Endothelial cell of hepatic sinusoid (primary cell): ENCODE measurements around the gene GCNT1.
"Not testable (repeated sequence)": the region's sequence is repeated elsewhere in the genome, so short reads cannot be mapped to it uniquely, and the experiment has no call there.

Experiments used
- in situ Hi-C: cut with HindIII; loops from 2 replicates; pipeline ENCODE4 v1.10.0; 2017; ENCODE audit warnings: low sequenced_read_pairs

Gene GCNT1

DNA sequence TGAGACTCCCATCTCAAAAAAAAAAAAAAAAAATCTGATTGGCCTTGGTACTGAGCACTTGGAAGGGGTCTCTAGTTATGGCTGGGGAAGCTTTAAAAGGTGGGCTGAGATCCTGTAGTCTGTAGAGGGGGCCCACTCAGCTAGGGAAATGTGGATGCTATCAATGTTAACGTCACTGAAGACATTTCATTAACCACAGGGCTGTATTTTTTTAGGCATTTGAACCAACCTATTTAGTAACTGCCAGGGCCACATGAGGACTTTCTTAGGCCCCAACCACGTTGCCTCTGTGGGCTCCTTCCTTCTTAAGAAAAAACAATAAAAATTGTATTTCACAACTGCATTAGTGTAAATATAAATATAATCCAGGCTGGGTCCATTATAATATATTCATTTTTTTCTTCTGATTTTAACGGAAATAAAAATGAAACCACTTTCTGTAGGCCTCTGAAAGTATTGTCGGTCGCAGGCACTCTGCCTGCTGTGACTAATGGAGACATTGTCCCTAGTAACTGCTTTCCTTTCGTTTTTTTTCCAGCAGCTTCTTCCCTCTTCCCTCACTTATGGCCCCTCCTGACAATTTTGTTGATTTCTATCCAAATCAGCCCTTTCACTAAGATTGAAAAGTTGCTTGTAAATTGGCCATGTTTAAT is 71.6 kb downstream of the GCNT1 start:
- in situ Hi-C loops = no loop called here

DNA sequence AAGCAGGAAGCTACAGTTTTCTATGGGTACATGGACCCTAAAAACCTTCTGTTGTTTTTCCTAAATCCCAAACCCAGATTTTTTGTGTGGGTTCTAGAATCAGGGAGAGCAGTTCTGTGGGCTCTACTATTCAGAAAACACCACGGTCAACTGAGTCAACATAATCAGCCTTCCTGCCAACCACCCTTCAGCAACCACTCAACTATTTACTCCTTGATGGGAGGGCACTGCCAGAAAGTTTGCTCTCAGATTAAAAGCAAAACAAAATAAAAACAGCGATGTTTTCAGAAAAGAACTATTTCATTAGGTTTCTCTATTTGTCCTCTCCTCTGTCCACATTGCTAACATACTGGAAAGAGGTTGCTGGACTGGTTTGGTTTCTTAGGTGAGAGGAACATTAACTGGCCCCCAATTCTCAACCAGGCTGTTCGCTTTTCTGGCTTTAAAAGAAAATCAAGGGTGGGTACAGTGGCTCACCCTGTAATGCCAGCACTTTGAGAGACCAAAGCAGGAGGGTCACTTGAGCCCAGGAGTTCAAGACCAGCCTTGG is 72.3 kb downstream of the GCNT1 start:
- in situ Hi-C loops = no loop called here

DNA sequence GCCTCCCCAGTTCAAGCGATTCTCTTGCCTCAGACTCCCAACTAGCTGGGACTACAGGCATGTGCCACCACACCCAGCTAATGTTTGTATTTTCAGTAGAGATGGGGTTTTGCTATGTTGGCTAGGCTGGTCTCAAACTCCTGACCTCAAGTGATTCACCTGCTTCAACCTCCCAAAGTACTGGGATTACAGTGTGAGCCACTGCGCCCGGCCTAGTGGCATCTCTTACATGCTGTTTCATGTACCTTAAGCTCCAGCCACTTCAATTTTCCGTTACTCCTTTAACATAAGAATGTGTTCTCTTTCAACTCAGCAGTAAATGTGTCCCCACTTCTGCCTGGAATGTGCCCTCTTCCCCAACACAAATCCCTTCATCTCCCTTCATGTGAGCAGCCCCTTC is 73.9 kb downstream of the GCNT1 start:
- in situ Hi-C loops = not testable (repeated sequence)

DNA sequence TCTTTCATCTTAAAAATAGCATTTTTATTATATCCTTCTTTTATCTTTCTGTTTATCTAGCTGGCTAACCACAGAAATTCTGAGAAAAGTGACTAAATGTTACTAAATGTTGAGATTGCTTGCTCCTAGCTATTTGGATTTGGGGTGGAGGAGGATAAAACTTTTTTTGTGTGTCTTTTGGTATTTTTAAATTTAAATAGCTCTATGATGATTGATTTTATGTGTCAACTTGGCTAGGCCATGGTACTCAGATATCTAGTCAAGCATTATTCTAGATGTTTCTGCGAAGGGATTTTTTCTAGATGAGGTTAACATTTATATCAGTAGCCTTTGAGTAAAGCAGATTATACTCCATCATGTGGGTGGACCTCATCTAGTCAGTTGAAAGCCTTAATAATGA is 75.0 kb downstream of the GCNT1 start:
- in situ Hi-C loops = no loop called here

DNA sequence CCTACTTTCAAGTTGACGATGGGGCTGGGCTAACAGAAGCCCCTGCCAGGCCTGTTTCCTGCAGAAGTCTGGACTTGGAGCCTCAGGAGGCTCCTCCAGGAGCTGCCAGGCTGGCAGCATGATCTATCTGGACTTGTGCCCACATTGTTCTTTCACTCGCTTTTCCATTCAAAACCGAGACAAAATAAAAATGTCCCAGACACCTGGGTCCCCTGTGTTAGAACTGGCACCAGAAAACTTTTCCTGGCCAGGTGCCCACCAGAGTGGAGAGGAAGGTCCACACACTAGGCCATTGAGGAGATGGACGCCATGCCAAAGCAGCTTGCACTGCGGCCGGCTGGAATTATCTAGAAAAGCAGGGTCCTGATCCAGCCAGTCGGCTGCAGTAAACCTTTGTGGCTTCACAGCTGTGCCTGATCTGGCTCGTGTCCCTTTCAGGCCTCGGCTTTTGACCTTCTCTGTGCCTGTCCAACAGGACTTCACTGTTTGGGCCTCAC is 78.2 kb downstream of the GCNT1 start:
- in situ Hi-C loops = no loop called here

DNA sequence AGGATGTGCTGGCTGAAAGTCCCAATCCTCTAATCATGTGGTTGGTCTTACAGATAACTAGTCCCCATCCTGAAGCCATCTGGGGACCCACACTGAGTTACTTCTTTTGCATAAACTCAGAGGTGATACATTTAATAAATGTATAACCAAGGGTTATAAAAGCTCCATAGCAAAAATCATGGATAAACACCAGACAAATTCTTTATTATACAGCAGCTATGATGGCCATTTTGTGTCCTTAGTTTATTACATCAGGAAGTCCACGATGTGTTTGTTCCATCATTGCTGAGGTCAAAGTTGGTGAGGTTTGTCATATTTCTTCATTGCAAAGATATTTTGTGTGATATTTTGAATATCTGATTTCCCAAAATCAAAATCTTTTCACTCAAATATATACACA is 80.2 kb downstream of the GCNT1 start:
- in situ Hi-C loops = no loop called here

DNA sequence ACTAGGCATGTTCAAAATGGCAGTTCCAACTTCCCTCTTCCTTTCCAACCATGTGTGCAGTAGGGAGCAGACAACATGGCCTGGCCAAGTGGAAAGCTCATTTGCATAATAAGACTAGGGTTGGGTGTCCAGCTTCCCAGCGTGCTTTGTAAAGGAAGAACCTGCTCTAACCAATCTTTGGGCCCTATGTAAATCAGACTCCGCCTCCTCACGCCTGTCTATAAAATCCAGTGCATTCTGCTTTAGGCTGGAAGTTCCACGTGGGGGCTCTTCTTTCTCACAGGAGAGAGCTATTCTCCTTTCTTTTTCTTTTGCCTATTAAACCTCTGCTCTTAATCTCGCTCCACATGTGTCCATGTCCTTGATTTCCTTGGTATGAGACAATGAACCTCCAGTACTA is 83.4 kb downstream of the GCNT1 start:
- in situ Hi-C loops = no loop called here

DNA sequence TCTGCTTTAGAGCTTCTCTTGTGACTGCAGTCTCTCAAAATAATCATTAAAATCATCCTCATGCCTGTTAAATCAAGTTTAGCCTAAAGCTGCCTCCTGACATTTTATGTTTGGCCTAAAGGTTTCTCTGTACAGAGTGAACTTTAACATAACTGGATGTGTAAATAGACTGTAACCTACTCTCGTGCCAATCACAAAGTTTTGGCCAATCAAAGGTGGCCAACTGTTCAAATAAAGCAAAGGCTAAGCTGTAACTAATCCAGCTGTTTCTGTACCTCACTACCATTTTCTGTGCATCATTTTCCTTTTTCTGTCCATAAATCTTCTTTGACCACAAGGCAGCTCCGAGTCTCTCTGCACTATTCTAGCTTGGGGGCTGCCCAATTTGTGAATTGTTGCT is 86.2 kb downstream of the GCNT1 start:
- in situ Hi-C loops = no loop called here

DNA sequence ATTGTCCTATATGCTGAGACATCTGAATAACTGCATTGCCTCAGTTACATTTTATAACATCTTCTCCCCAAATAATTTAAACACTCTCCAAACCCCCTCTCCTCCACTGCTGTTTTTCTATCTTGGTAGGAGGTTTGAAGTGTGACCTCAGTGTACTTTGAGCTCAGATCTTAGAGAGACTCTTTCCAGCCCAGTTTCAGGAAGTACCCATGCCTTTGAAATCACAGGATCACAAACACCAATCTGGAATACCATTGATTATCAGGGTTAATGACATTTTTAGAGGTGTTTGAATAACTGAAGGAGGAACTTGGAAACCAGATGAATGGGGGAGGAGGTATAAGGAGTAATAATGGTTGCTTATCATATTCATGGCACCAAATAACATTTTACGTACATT is 93.2 kb downstream of the GCNT1 start:
- in situ Hi-C loops = no loop called here

DNA sequence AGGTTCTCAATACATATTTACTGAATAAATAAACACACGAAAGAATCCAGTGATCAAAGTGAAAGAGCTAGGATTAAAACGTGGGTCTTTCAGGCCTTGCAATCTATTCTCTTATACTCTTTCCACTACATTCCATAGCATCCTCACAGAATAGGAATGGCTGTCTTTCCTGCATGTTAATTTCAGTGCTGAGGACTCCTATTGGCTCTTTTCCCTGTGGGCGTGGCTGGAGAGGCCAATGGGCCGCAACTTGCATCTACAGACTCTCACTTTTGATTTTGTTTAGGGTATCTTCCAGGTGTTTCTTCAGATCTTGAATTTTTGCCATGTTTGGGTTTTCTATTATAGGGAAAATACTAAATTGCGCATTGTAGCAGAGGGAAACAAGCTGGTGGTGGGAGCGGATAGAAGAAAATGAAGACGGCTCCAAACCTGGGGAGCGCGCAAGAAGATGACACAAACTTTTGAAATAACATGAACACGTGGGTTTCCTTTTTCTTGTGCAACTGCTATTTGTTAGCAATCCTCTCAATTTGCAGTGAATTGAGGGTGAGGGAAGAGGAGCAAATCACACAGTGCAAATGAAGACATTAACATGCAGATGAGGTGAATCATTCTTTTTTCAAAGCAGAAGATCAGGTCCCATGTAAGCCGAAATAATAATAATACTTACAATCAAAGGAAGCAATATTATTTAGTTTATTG is 93.9 kb downstream of the GCNT1 start:
- in situ Hi-C loops = no loop called here

DNA sequence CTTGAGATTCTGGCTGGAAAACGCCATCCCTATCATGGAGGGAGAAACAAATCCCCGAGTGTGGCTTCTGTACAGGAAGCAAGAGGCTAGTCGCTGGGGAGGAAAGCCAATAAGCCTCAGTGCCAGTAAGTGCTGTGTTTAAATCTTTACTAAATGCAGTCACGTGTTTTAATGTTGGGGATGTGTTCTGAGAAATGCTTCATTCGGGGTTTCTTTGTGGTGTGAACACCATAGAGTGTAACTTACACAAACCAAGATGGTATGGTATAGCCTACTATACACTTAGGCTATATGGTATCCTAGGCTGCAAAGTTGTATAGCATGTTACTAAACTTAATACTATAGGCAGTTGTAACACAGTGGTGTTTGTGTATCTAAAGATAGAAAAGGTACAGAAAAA is 94.7 kb downstream of the GCNT1 start:
- in situ Hi-C loops = no loop called here
